ENCODE data around the gene KRTAP5-1.

DNA sequence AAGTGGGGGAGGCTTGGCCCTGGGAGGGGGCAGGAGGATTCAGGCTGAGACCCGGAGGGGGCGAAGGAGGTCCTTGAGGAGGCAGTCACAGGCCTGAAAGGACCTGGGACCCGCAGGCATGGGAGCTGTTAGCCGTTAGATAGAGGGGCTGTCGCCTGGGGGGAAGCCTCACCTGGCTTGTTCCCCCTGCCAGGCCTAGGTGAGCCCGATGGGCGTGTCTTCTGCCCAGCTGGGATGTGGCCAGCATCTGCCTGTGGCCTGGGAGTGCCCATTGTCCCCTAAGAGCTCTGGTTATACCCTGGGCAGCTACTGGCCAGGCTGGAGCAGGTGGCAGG is 11.2 kb downstream of the KRTAP5-1 start:
- TF ChIP-seq, protein P1, sequence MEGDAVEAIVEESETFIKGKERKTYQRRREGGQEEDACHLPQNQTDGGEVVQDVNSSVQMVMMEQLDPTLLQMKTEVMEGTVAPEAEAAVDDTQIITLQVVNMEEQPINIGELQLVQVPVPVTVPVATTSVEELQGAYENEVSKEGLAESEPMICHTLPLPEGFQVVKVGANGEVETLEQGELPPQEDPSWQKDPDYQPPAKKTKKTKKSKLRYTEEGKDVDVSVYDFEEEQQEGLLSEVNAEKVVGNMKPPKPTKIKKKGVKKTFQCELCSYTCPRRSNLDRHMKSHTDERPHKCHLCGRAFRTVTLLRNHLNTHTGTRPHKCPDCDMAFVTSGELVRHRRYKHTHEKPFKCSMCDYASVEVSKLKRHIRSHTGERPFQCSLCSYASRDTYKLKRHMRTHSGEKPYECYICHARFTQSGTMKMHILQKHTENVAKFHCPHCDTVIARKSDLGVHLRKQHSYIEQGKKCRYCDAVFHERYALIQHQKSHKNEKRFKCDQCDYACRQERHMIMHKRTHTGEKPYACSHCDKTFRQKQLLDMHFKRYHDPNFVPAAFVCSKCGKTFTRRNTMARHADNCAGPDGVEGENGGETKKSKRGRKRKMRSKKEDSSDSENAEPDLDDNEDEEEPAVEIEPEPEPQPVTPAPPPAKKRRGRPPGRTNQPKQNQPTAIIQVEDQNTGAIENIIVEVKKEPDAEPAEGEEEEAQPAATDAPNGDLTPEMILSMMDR (IDR thresholded peaks at IDR 0.05) = no peak
- TF ChIP-seq POLR2A (IDR thresholded peaks at IDR 0.05) = no peak

Data from adrenal gland (tissue), 5 donors.